Stomach (tissue), 9 donors: ENCODE measurements around the gene CITED4. TPM values are rescaled to one million over a fixed set of nuclear protein-coding genes. Genes with fewer than 3 reads are reported as not detected.

ENCODE experiments used
- DNase-seq, 2 donors: peaks; one replicate each; pipeline versions ENCODE4 v3.0.0 to v3.0.0-alpha.2; 2013 to 2019
- H3K27ac ChIP-seq, 5 donors: fragments of 200-600 bp in 4 of 5; sonication (generic) in 4 of 5; one replicate each; pipeline ENCODE4 v1.5.1; 2013 to 2019; ENCODE audit warnings: mild to moderate bottlenecking in 1 of 5, moderate library complexity in 1 of 5
- H3K27me3 ChIP-seq, 3 donors: fragments of 200-600 bp; sonication (generic); one replicate each; pipeline ENCODE4 v1.5.1; 2017 to 2019; ENCODE audit warnings: mixed run types in 1 of 3
- H3K36me3 ChIP-seq, 4 donors: fragments of 200-600 bp; sonication (generic); 1 replicate in 3 of 4; 2 replicates in 1 of 4; pipeline ENCODE4 v1.5.1; 2016 to 2019
- H3K4me1 ChIP-seq, 4 donors: fragments of 200-600 bp; sonication (generic); one replicate each; pipeline ENCODE4 v1.5.1; 2016 to 2019
- H3K4me3 ChIP-seq, 4 donors: fragments of 200-600 bp; sonication (generic) in 3 of 4; one replicate each; pipeline ENCODE4 v1.5.1; 2016 to 2019; ENCODE audit warnings: mild to moderate bottlenecking in 1 of 4
- H3K9me3 ChIP-seq, 4 donors: fragments of 200-600 bp; sonication (generic); one replicate each; pipeline ENCODE4 v1.5.1; 2016 to 2019
- CTCF ChIP-seq, 7 experiments: fragments of 450-650 bp in 4 of 7; fragments of 200-600 bp in 3 of 7; sonication (generic) in 3 of 7; IDR thresholded peaks; one replicate each; pipeline ENCODE4 v1.5.1; 2016 to 2019; ENCODE audit warnings: antibody characterized with exemption in 7 of 7, control low read depth in 2 of 7, mild to moderate bottlenecking in 1 of 7
- EP300 ChIP-seq: sonication (generic); formaldehyde crosslinking; IDR thresholded peaks from one replicate; pipeline ENCODE4 v1.6.1; 2017; ENCODE audit warnings: antibody characterized with exemption
- POLR2A ChIP-seq, 4 donors: fragments of 450-650 bp; IDR thresholded peaks; one replicate each; pipeline ENCODE4 v1.6.1; 2016; ENCODE audit warnings: antibody characterized with exemption in 4 of 4, control low read depth in 2 of 4, mild to moderate bottlenecking in 1 of 4, moderate library complexity in 1 of 4
- POLR2AphosphoS5 ChIP-seq, 3 donors: sonication (generic); formaldehyde crosslinking; IDR thresholded peaks; one replicate each; pipeline ENCODE4 v1.6.1; 2016; ENCODE audit warnings: antibody characterized with exemption in 3 of 3
- WGBS, 5 donors: extraction: QIAGEN DNeasy Blood & Tissue Kit in 3 of 5; methylation state at CpG; one replicate each; pipeline versions ENCODE4 v1.1.5 to v1.1.7; 2013 to 2018; 5-methylcytosine and 5-hydroxymethylcytosine counted together
- intact Hi-C: fragments of 100-400 bp; cut with DNase I; formaldehyde crosslinking; loops from one replicate; pipeline ENCODE4 v1.15.1; 2023; ENCODE audit warnings: low total_unique reads
- polyA plus RNA-seq, 3 donors: library from polyadenylated mRNA; stranded (reverse); fragments of 200-250 nt; gene quantifications; one replicate each; pipeline ENCODE4 v1.2.3, GENCODE V29; 2013
- total RNA-seq, 5 donors: library from RNA; depleted of rRNA; stranded (reverse); fragments of >200 nt; gene quantifications; one replicate each; pipeline versions ENCODE4 v1.1.0 to v1.2.3, GENCODE V29; 2014 to 2016
- donor health status: healthy with polysubstance abuse.
- donor health status: Bipolar disorder and iron deficiency.
- donor health status: healthy.

CITED4 gene
- total and polyA plus RNA-seq, 8 donors, result 2.6 to 152 (median 28.7) TPM

- TF ChIP-seq EP300 (no peak), CTCF (IDR thresholded peaks at IDR 0.05) (no peak), POLR2A (IDR thresholded peaks at IDR 0.05) (no peak), POLR2AphosphoS5 (IDR thresholded peaks at IDR 0.05) (no peak)
- Histone ChIP-seq H3K4me3 (no peak overlapping the region), H3K36me3 (no peaks in the 10 kb centered on the region), H3K27ac (no peak overlapping the region), H3K27me3 (peaks cover 0 to 26% (median 10%) of the 10 kb centered on the region in 3 donors), H3K9me3 (peaks cover 0 to 12% (median 10%) of the 10 kb centered on the region in 4 donors), H3K4me1 (peaks cover 3 to 12% (median 8%) of the 10 kb centered on the region in 4 donors)
- intact Hi-C loops, result no loop called here
- DNase-seq, result no peak
- 93 to 98% (median 97%) methylated on average over 2 of the region's 2 CpGs for WGBS, 5 donors
These were observed 16.7 kb upstream of the CITED4 start for GRCh38 chr1:40878906-40879305.

- H3K27me3 ChIP-seq, result peaks cover 0 to 14% (median 0%) of the 10 kb centered on the region in 3 donors
- intact Hi-C loops, result no loop called here
- DNase-seq, result peak; percentile 44 to 68
- no peak overlapping the region for H3K4me3 ChIP-seq
- 13 to 35% (median 27%) methylated on average over 3 to 4 of the region's 4 CpGs for WGBS, 5 donors
- H3K9me3 ChIP-seq, result peaks cover 0 to 12% (median 10%) of the 10 kb centered on the region in 4 donors
- H3K36me3 ChIP-seq, result no peaks in the 10 kb centered on the region
- peaks cover 0 to 10% (median 6%) of the 10 kb centered on the region in 4 donors for H3K4me1 ChIP-seq
- no peak for TF ChIP-seq POLR2A (IDR thresholded peaks at IDR 0.05)
- TF ChIP-seq POLR2AphosphoS5 (IDR thresholded peaks at IDR 0.05), result no peak
- TF ChIP-seq CTCF (IDR thresholded peaks at IDR 0.05), result no peak
- TF ChIP-seq EP300, result no peak
- H3K27ac ChIP-seq, result peak overlapping the region in 4 of 5 donors; percentile 22 to 54 (median 44)
These were observed 15.5 kb upstream of the CITED4 start for GRCh38 chr1:40877698-40878097.

GRCh38 chr1:40876891-40877290 is 14.7 kb upstream of the CITED4 start:
- Histone ChIP-seq H3K4me1 (peaks cover 0 to 10% (median 6%) of the 10 kb centered on the region in 4 donors), H3K27ac (peak overlapping the region in 3 of 5 donors; percentile 40 to 54 (median 47)), H3K36me3 (no peaks in the 10 kb centered on the region), H3K9me3 (peaks cover 0 to 12% (median 10%) of the 10 kb centered on the region in 4 donors), H3K4me3 (no peak overlapping the region), H3K27me3 (peaks cover 0 to 8% (median 0%) of the 10 kb centered on the region in 3 donors)
- intact Hi-C loops, result no loop called here
- 85 to 94% (median 91%) methylated on average over 1 of the region's 1 CpG for WGBS, 5 donors
- TF ChIP-seq EP300 (no peak), POLR2A (IDR thresholded peaks at IDR 0.05) (no peak), POLR2AphosphoS5 (IDR thresholded peaks at IDR 0.05) (no peak), CTCF (IDR thresholded peaks at IDR 0.05) (no peak)
- no peak for DNase-seq

GRCh38 chr1:40876436-40876761 is 14.2 kb upstream of the CITED4 start:
- peaks cover 0 to 10% (median 6%) of the 10 kb centered on the region in 4 donors for H3K4me1 ChIP-seq
- H3K9me3 ChIP-seq, result peaks cover 0 to 12% (median 10%) of the 10 kb centered on the region in 4 donors
- 87 to 96% (median 94%) methylated on average over 2 of the region's 2 CpGs for WGBS, 5 donors
- TF ChIP-seq POLR2AphosphoS5 (IDR thresholded peaks at IDR 0.05) (no peak), CTCF (IDR thresholded peaks at IDR 0.05) (no peak), POLR2A (IDR thresholded peaks at IDR 0.05) (no peak), EP300 (no peak)
- H3K27me3 ChIP-seq, result peaks cover 0 to 6% (median 0%) of the 10 kb centered on the region in 3 donors
- DNase-seq, result no peak
- intact Hi-C loops, result no loop called here
- H3K27ac ChIP-seq, result peak overlapping the region in 2 of 5 donors; percentile 27 to 45
- H3K4me3 ChIP-seq, result no peak overlapping the region
- no peaks in the 10 kb centered on the region for H3K36me3 ChIP-seq
